ENCODE data around the gene CISD3. TPM values are rescaled to one million over a fixed set of nuclear protein-coding genes. Genes with fewer than 3 reads are reported as not detected.

The CISD3 gene
- total and polyA plus RNA-seq, 4 donors: 4.5 to 152 (median 37.3) TPM

DNA sequence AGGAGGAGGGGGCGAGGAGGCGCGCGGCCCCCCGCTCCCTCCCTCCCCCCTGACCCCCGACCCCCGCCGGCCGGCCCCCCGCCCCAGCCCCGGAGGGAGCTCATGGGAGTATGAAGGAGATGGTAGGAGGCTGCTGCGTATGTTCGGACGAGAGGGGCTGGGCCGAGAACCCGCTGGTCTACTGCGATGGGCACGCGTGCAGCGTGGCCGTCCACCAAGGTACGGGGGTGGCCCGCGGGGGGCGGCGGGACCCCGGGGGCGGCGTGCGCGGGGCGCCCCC, 24.7 kb upstream of the CISD3 start:
- H3K4me1 ChIP-seq (ENCODE audit: control insufficient read depth in 4 of 4, insufficient read depth in 4 of 4, low read length in 3 of 4): peaks cover 2 to 38% (median 21%) of the 10 kb centered on the region in 4 donors
- WGBS: under 1% methylated on average over 32 of the region's 32 CpGs
- no peaks in the 10 kb centered on the region for H3K9me3 ChIP-seq (ENCODE audit: control insufficient read depth in 4 of 4, low read length in 3 of 4)
- H3K9ac ChIP-seq (ENCODE audit: low read depth in 1 of 2, low read length in 2 of 2): peak overlapping the region in 1 of 2 donors; percentile 33
- DNase-seq (ENCODE audit: low spot score): no peak
- H3K4me3 ChIP-seq (ENCODE audit: low read depth in 1 of 3, low read length in 3 of 3): peak overlapping the region; percentile 56 to 83 (median 67)
- TF ChIP-seq SP1 (IDR thresholded peaks at IDR 0.05) (no peak), GABPA (IDR thresholded peaks at IDR 0.05 in 1 of 2, conservative IDR thresholded peaks at IDR 0.05 in 1 of 2) (no peak), FOXA2 (IDR thresholded peaks at IDR 0.05) (no peak), HNF4A (conservative IDR thresholded peaks at IDR 0.05) (no peak), RAD21 (IDR thresholded peaks at IDR 0.05) (no peak), EGR1 (IDR thresholded peaks at IDR 0.05; ENCODE audit: low read depth in 2 of 2) (no peak), NR2F2 (IDR thresholded peaks at IDR 0.05) (no peak), TAF1 (conservative IDR thresholded peaks at IDR 0.05) (no peak)
- TF ChIP-seq, protein P1, sequence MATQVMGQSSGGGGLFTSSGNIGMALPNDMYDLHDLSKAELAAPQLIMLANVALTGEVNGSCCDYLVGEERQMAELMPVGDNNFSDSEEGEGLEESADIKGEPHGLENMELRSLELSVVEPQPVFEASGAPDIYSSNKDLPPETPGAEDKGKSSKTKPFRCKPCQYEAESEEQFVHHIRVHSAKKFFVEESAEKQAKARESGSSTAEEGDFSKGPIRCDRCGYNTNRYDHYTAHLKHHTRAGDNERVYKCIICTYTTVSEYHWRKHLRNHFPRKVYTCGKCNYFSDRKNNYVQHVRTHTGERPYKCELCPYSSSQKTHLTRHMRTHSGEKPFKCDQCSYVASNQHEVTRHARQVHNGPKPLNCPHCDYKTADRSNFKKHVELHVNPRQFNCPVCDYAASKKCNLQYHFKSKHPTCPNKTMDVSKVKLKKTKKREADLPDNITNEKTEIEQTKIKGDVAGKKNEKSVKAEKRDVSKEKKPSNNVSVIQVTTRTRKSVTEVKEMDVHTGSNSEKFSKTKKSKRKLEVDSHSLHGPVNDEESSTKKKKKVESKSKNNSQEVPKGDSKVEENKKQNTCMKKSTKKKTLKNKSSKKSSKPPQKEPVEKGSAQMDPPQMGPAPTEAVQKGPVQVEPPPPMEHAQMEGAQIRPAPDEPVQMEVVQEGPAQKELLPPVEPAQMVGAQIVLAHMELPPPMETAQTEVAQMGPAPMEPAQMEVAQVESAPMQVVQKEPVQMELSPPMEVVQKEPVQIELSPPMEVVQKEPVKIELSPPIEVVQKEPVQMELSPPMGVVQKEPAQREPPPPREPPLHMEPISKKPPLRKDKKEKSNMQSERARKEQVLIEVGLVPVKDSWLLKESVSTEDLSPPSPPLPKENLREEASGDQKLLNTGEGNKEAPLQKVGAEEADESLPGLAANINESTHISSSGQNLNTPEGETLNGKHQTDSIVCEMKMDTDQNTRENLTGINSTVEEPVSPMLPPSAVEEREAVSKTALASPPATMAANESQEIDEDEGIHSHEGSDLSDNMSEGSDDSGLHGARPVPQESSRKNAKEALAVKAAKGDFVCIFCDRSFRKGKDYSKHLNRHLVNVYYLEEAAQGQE (IDR thresholded peaks at IDR 0.05): no peak
- TF ChIP-seq, protein P2, sequence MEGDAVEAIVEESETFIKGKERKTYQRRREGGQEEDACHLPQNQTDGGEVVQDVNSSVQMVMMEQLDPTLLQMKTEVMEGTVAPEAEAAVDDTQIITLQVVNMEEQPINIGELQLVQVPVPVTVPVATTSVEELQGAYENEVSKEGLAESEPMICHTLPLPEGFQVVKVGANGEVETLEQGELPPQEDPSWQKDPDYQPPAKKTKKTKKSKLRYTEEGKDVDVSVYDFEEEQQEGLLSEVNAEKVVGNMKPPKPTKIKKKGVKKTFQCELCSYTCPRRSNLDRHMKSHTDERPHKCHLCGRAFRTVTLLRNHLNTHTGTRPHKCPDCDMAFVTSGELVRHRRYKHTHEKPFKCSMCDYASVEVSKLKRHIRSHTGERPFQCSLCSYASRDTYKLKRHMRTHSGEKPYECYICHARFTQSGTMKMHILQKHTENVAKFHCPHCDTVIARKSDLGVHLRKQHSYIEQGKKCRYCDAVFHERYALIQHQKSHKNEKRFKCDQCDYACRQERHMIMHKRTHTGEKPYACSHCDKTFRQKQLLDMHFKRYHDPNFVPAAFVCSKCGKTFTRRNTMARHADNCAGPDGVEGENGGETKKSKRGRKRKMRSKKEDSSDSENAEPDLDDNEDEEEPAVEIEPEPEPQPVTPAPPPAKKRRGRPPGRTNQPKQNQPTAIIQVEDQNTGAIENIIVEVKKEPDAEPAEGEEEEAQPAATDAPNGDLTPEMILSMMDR (IDR thresholded peaks at IDR 0.05; ENCODE audit: low read depth, low read length, missing input control): no peak
- TF ChIP-seq, protein P3, sequence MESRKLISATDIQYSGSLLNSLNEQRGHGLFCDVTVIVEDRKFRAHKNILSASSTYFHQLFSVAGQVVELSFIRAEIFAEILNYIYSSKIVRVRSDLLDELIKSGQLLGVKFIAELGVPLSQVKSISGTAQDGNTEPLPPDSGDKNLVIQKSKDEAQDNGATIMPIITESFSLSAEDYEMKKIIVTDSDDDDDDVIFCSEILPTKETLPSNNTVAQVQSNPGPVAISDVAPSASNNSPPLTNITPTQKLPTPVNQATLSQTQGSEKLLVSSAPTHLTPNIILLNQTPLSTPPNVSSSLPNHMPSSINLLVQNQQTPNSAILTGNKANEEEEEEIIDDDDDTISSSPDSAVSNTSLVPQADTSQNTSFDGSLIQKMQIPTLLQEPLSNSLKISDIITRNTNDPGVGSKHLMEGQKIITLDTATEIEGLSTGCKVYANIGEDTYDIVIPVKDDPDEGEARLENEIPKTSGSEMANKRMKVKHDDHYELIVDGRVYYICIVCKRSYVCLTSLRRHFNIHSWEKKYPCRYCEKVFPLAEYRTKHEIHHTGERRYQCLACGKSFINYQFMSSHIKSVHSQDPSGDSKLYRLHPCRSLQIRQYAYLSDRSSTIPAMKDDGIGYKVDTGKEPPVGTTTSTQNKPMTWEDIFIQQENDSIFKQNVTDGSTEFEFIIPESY (IDR thresholded peaks at IDR 0.05): no peak
- peaks cover 0 to 4% (median under 1%) of the 10 kb centered on the region in 4 donors for H3K36me3 ChIP-seq (ENCODE audit: control insufficient read depth in 4 of 4, insufficient read depth in 3 of 4, low read depth in 1 of 4, low read length in 3 of 4)
- peak overlapping the region in 1 of 2 donors; percentile 58 for H3K27ac ChIP-seq (ENCODE audit: low read depth in 1 of 2, low read length in 2 of 2)
- no peaks in the 10 kb centered on the region for H3K27me3 ChIP-seq (ENCODE audit: control insufficient read depth in 4 of 4, insufficient read depth in 4 of 4, low read length in 3 of 4)

DNA sequence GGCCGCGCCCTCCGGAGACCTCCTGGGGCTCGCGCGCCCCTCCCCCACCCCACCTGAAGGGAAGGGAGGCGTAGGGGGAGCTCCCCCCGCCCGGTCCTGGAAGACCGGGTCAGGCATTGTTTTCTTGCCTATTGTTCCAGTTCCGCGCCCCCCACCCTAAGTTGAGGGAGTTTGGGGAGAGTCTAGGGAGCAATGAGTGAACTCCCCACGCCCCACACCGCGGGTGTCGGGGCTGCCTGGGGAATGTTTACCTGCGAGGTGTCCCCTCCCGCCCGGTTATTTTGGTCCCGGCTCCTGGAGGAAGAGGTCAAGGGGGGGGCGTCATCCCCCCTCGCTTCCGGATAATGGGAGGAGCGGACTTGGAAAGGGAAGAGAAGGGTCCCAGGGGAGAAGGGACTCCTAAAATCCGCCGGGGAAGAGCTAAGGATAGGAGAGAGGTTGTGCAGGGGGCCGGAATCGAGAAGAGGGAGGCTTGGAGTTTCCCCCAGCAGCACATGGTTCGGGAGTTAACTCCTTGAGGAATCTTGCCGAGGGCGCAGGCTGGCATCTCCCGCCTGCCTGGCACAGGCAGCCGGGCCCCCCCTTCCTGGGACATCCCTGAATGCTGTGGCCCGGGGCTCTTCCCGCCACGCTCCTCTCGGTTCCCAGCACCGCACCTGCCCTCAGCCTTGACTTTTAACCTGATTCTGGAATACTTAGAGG, 24.2 kb upstream of the CISD3 start:
- peak; percentile 57 for TF ChIP-seq NR2F2 (IDR thresholded peaks at IDR 0.05)
- TF ChIP-seq, protein P3 (IDR thresholded peaks at IDR 0.05): no peak
- H3K9me3 ChIP-seq (ENCODE audit: control insufficient read depth in 4 of 4, low read length in 3 of 4): no peaks in the 10 kb centered on the region

More for the DNA sequence above, 24.2 kb upstream of the CISD3 start:
- H3K9ac ChIP-seq (ENCODE audit: low read depth in 1 of 2, low read length in 2 of 2): peak overlapping the region; percentile 26 to 33
- H3K27me3 ChIP-seq (ENCODE audit: control insufficient read depth in 4 of 4, insufficient read depth in 4 of 4, low read length in 3 of 4): no peaks in the 10 kb centered on the region
- no peak for DNase-seq (ENCODE audit: low spot score)
- H3K36me3 ChIP-seq (ENCODE audit: control insufficient read depth in 4 of 4, insufficient read depth in 3 of 4, low read depth in 1 of 4, low read length in 3 of 4): peaks cover 0 to 4% (median under 1%) of the 10 kb centered on the region in 4 donors
- H3K4me1 ChIP-seq (ENCODE audit: control insufficient read depth in 4 of 4, insufficient read depth in 4 of 4, low read length in 3 of 4): peaks cover 2 to 36% (median 18%) of the 10 kb centered on the region in 4 donors
- peak overlapping the region; percentile 58 to 67 for H3K27ac ChIP-seq (ENCODE audit: low read depth in 1 of 2, low read length in 2 of 2)
- peak overlapping the region; percentile 56 to 83 (median 67) for H3K4me3 ChIP-seq (ENCODE audit: low read depth in 1 of 3, low read length in 3 of 3)
- WGBS: 5% methylated on average over 38 of the region's 38 CpGs

Data from liver (tissue), 9 donors.